HG03460 (cell line): ENCODE data around the gene PIGX.

ENCODE experiments used
- ATAC-seq: cut with Tn5 transposase; IDR thresholded peaks from one replicate; pipeline ENCODE4 v1.9.1; 2021; ENCODE audit not compliant: unreplicated experiment

The PIGX gene

GRCh38 chr3:196754091-196754981 lies 42.2 kb downstream of the PIGX start:
- no peak for ATAC-seq

DNA sequence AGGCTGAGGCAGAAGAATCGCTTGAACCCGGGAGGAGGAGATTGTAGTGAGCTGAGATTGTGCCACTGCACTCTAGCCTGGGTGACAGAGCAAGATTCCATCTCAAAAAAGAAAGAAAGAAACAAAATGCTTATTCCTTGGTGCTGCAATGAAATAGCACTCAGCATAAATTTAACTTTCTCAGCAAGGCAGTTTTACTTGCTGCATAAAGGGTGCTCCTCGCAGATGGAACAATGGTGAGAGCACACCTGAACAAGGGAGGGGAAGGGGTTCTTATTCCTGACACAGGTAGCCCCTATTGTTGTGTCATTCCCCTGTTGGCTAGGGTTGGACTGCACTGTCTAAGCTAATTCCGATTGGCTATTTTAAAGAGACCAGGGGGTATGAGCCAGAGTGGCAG lies 44.6 kb downstream of the PIGX start:
- ATAC-seq: no peak

DNA sequence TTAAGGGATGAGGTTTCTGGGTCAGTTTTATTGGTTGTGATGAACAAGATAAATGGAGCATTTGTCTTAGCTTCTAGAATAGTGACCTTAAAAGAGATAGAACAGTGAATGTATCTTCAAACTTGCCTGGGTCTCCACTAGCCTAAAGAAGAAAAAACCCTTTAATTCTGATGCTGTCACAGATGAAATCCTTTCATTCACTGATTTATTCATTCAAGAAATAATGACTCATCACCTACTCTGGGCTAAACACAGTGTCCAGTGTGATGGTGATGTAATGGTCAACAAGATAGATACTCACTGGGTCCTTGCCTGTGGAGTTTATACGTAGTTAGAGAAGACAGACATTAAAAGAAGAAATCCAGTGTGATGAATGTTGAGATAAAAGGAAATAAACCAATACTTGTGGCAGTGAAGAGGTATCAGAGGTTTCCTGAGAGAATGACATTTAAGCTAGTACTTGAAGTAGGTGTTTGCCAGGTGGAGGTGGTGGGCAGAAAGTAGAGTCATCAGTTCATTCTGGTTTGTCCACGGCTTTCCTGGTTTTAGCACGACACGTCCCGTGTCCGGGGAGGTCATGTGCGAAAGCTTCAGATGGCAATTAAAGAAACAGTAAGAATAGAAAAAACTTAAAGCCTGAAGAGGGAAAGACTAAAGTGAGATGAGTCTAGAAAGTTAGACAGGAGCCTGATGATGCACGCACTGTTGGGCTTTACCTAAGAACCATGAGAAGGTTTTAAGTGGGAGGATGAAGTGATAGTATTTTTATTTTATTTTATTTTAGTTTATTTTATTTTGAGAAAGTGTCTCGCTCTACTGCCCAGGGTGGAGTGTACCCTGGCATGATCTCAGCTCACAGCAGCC lies 45.9 kb downstream of the PIGX start:
- no peak for ATAC-seq

DNA sequence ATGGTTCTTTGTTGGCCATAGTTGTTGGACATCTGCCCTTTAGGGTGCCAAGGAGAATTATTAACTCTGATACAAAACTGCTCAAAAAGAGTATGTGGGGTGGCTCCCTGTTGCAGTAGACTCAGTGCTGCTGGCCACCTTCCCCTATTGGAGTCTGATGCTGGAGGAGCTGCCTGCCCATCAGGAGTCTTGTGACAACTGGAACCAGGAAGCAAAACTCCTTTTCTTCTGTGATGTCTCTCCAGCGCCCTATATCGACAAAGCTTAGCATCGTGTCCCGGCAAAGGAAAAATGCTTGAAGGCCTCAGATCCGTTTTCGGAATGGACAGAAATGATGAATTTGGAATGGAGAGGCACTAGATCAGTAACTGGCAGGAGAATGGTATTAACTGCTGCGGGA lies 51.0 kb downstream of the PIGX start:
- ATAC-seq: no peak

GRCh38 chr3:196765454-196765853 lies 53.3 kb downstream of the PIGX start:
- no peak for ATAC-seq

DNA sequence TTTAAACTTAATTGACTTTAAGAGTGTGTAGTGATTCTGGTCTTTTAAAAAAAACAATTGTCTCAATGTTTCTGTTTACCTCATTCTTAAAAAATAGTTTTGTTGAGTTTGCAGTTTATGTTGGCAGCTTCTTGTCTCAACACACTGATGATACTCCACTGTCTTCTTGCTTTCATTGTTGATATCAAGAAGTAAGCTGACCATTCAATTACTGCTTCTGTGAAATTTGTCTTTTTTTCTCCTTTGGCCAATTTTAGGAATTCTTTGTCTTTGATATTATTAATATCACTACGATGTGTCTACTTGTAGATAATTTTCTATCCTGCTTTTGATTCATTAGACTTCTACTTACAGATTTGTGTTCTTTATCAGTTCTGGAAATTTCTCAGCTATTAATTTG lies 58.9 kb downstream of the PIGX start:
- ATAC-seq: no peak

DNA sequence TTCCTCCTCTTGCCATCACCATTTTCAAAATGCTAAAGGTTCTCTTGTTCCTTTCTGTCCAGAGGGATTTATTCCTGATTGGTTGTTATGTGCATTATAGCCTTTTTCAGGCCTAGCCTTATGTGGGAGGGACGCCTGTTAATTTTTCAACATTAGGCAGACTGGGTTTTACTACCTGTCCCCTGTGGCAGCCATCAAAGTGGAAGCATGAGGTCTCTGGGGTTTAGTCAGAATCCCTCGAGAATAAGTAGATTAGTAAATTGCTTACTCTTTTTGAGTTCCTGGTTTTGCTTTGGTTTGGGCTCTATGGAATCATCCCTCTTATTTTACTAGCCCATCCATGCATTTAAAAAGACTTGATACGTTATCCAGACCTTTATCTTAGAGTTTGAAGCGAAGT lies 59.9 kb downstream of the PIGX start:
- no peak for ATAC-seq

- no peak for ATAC-seq
These were observed 60.7 kb downstream of the PIGX start for GRCh38 chr3:196772897-196773296.

DNA sequence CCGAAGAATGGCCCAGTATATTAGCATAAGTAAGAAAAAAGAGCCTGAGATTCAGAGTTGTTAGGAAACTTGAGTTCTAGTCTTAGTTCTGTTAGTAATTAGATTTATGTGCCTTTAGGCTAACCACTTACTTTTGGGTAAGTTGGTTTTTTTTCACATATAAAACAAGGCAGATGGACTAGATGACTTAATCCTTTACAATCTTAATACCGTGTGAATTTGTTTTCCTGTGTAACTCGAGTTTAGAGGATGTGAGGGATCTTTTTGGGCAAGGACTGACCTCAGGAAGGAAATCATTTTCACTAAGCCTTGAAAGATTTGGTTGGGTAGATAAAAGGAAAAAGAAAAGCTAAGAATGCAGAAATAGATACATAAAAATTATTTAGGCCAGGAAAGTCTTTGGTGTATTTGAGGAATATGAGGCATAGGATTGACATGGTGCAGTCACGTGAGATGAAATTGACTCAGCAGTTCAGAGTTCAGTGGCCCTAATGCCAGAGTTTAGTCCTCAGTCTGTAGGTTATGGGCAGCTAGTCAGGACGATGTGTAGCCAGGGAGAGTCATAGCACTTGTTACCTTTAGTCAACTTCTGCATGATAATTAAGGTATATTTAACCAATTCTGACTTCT lies 62.1 kb downstream of the PIGX start:
- ATAC-seq: no peak

- no peak for ATAC-seq
These were observed 62.8 kb downstream of the PIGX start for GRCh38 chr3:196774848-196775422.

DNA sequence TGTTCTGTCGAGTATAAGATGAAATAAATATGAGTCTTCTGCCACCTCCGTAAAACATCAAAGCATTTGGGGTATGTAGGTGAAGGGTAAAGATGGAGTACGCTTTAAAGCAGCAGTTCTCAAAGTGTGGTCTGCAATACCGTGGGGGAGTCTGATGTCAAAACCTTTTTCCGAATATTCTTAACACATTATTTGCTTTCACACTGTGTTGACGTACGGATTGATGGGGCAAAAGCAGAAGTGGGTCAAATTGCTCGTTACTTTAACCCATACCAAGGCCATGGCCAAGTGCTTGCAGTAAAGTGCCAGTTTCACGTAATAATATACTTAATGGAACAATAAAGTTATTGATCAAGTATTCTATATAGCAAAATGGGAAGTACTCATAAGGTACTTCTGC lies 63.8 kb downstream of the PIGX start:
- no peak for ATAC-seq

DNA sequence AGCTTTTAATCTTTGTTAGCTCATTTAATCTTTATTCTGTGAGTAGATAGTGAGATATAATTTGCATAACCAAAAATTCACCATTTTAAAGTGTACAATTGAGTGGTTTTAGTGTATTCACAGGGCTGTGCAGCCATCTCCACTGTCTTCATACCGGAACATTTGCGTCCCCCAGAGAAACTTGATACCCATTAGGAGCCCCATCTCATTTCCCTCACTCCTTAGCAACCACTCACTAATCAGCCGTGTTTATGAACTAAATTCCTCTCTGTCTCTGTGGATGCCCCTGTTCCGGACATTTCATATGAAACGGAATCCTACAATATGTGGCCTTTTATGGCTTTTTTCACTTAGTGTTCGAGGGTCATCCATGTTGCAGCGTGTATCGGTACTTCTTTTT lies 65.7 kb downstream of the PIGX start:
- ATAC-seq: no peak

DNA sequence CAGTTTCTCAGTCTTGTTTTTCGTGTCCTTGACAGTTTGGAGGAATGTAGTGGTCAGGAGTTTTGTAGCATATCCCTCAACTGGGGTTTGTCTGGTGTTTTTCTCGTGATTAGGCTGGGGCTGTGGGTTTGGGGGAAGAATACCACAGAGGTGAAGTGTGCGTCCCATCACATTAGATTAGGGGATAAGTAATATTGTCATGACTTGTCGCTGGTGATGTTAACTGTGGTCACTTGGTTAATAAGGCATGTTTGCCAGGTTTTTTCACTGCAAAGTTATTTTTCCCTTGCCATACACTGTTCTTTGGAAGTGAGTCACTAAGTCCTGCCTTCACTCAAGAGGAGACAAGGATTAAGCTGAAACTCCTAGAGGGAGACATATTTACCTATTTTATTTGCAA lies 66.6 kb downstream of the PIGX start:
- no peak for ATAC-seq

DNA sequence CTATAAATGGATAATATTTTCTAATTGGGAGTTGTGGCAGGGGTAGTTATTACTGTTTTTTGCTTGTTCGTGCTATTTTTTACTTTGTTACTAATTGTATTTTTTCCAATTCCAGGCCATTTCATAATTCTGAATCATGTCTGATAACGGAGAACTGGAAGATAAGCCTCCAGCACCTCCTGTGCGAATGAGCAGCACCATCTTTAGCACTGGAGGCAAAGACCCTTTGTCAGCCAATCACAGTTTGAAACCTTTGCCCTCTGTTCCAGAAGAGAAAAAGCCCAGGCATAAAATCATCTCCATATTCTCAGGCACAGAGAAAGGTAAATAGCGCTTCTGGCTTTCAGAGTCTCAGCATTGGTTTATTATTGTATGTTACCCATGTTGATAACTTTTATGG lies 70.3 kb downstream of the PIGX start:
- ATAC-seq: no peak
